Astrocyte (in vitro differentiated cells and primary cell): Measurements from ENCODE around the gene TTPAL. TPM values are rescaled to one million over a fixed set of nuclear protein-coding genes. Genes with fewer than 3 reads are reported as not detected.

Experiments
- DNase-seq: peaks from one replicate; pipeline ENCODE4 v3.0.0-alpha.2; 2010; ENCODE audit warnings: low read depth
- FAIRE-seq: peaks from 2 replicates; lab custom pipeline; 2011; peaks lifted over from hg19 to GRCh38; lab: Jason Lieb, UNC
- H2AFZ ChIP-seq: 2 replicates; pipeline ENCODE4 v1.6.0; 2012; ENCODE audit warnings: low read depth, low read length, inconsistent platforms
- H3K27ac ChIP-seq: 2 replicates; pipeline ENCODE4 v1.5.1; 2011; ENCODE audit warnings: low read depth, low read length, inconsistent platforms
- H3K27me3 ChIP-seq: 2 replicates; pipeline ENCODE4 v1.6.0; 2011; ENCODE audit warnings: low read length, inconsistent platforms; ENCODE audit not compliant: insufficient read depth
- H3K36me3 ChIP-seq: 2 replicates; pipeline ENCODE4 v1.5.1; 2011; ENCODE audit warnings: low read length, inconsistent platforms; ENCODE audit not compliant: insufficient read depth
- H3K4me1 ChIP-seq: 2 replicates; pipeline ENCODE4 v1.5.1; 2011; ENCODE audit warnings: low read length, inconsistent platforms; ENCODE audit not compliant: insufficient read depth
- H3K4me2 ChIP-seq: 2 replicates; pipeline ENCODE4 v1.6.0; 2012; ENCODE audit warnings: low read length, inconsistent platforms
- H3K4me3 ChIP-seq: 2 replicates; pipeline ENCODE4 v1.5.1; 2011; ENCODE audit warnings: low read depth, mild to moderate bottlenecking, low read length, inconsistent platforms; ENCODE audit not compliant: insufficient read depth
- H3K79me2 ChIP-seq: 2 replicates; pipeline ENCODE4 v1.6.0; 2012; ENCODE audit warnings: mild to moderate bottlenecking, low read length, inconsistent platforms; ENCODE audit not compliant: insufficient read depth
- H3K9ac ChIP-seq: 2 replicates; pipeline ENCODE4 v1.6.0; 2012; ENCODE audit warnings: mild to moderate bottlenecking, low read length, inconsistent platforms
- H3K9me3 ChIP-seq: 2 replicates; pipeline ENCODE4 v1.5.1; 2012; ENCODE audit warnings: low read depth, mild to moderate bottlenecking, low read length, inconsistent platforms; ENCODE audit not compliant: insufficient read depth
- H4K20me1 ChIP-seq: 2 replicates; pipeline ENCODE4 v1.6.0; 2012; ENCODE audit warnings: low read length, inconsistent platforms; ENCODE audit not compliant: insufficient read depth
- H3K27ac Mint-ChIP-seq: one replicate; pipeline ENCODE4 v1.8.0; 2021; ENCODE audit warnings: mild to moderate bottlenecking, mixed read lengths; ENCODE audit not compliant: unreplicated experiment
- H3K27me3 Mint-ChIP-seq: one replicate; pipeline ENCODE4 v1.8.0; 2021; ENCODE audit warnings: low read depth, mixed read lengths; ENCODE audit not compliant: unreplicated experiment
- H3K36me3 Mint-ChIP-seq: one replicate; pipeline ENCODE4 v1.8.0; 2021; ENCODE audit warnings: low read depth, mixed read lengths; ENCODE audit not compliant: unreplicated experiment
- H3K4me1 Mint-ChIP-seq: one replicate; pipeline ENCODE4 v1.8.0; 2021; ENCODE audit warnings: low read depth, mixed read lengths; ENCODE audit not compliant: unreplicated experiment
- H3K4me3 Mint-ChIP-seq: one replicate; pipeline ENCODE4 v1.8.0; 2021; ENCODE audit warnings: mild to moderate bottlenecking, moderate library complexity, mixed read lengths; ENCODE audit not compliant: unreplicated experiment
- H3K9me3 Mint-ChIP-seq: one replicate; pipeline ENCODE4 v1.8.0; 2021; ENCODE audit warnings: mild to moderate bottlenecking, mixed read lengths; ENCODE audit not compliant: unreplicated experiment
- EZH2 ChIP-seq: IDR thresholded peaks from 2 replicates; pipeline ENCODE4 v1.6.1; 2012; ENCODE audit warnings: mild to moderate bottlenecking, low read length, inconsistent platforms; ENCODE audit not compliant: insufficient read depth
- total RNA-seq: library from RNA; stranded (reverse); gene quantifications from 2 replicates; pipeline ENCODE4 v1.2.1, GENCODE V29; 2021
- TF ChIP-seq, protein P1 (sequence below): IDR thresholded peaks from 2 replicates; pipeline ENCODE4 v1.5.1; 2011; ENCODE audit warnings: low read depth, mild to moderate bottlenecking, inconsistent platforms, low read length, moderate library complexity; ENCODE audit not compliant: insufficient read depth

The TTPAL gene
- total RNA-seq, 1 donor from 2014 or later, result 23.3 TPM

DNA sequence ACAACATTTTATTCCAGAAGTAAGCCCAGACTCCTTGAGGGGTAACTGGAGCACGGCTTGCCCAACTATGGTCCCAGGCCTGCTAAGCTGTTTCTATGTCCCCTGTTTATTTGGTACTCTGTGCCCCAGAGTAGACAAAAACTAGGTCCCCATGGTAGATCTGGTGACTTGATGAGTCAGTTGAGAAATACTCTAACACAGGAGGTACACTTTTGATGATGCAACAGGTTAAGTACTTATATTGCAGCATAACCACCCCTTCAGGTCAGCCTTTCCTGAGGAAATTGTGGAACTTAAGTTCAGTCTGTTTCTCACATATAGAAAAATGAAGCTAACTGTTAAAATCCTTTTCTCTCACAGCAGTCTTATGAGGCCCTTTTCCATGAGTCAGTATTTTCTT is 19.6 kb downstream of the TTPAL start:
- Histone ChIP-seq H3K4me1 (peaks cover 50% of the 10 kb centered on the region), H3K4me3 (no peak overlapping the region), H3K27ac (peak overlapping the region; percentile 98), H3K9ac (peak overlapping the region; percentile 77), H2AFZ (no peak overlapping the region), H3K4me2 (peak overlapping the region; percentile 45), H4K20me1 (no peaks in the 10 kb centered on the region), H3K36me3 (peaks cover 11% of the 10 kb centered on the region), H3K27me3 (no peaks in the 10 kb centered on the region), H3K79me2 (no peaks in the 10 kb centered on the region), H3K9me3 (no peaks in the 10 kb centered on the region)
- H3K27me3 Mint-ChIP-seq, result no peaks in the 10 kb centered on the region
- peak overlapping the region; percentile 97 for H3K27ac Mint-ChIP-seq
- no peak for TF ChIP-seq EZH2
- TF ChIP-seq, protein P1, sequence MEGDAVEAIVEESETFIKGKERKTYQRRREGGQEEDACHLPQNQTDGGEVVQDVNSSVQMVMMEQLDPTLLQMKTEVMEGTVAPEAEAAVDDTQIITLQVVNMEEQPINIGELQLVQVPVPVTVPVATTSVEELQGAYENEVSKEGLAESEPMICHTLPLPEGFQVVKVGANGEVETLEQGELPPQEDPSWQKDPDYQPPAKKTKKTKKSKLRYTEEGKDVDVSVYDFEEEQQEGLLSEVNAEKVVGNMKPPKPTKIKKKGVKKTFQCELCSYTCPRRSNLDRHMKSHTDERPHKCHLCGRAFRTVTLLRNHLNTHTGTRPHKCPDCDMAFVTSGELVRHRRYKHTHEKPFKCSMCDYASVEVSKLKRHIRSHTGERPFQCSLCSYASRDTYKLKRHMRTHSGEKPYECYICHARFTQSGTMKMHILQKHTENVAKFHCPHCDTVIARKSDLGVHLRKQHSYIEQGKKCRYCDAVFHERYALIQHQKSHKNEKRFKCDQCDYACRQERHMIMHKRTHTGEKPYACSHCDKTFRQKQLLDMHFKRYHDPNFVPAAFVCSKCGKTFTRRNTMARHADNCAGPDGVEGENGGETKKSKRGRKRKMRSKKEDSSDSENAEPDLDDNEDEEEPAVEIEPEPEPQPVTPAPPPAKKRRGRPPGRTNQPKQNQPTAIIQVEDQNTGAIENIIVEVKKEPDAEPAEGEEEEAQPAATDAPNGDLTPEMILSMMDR, result no peak
- H3K9me3 Mint-ChIP-seq, result no peaks in the 10 kb centered on the region
- H3K36me3 Mint-ChIP-seq, result peaks cover 12% of the 10 kb centered on the region
- FAIRE-seq, result no peak
- H3K4me3 Mint-ChIP-seq, result no peak overlapping the region
- DNase-seq, result peak; percentile 72
- H3K4me1 Mint-ChIP-seq, result peaks cover 41% of the 10 kb centered on the region

DNA sequence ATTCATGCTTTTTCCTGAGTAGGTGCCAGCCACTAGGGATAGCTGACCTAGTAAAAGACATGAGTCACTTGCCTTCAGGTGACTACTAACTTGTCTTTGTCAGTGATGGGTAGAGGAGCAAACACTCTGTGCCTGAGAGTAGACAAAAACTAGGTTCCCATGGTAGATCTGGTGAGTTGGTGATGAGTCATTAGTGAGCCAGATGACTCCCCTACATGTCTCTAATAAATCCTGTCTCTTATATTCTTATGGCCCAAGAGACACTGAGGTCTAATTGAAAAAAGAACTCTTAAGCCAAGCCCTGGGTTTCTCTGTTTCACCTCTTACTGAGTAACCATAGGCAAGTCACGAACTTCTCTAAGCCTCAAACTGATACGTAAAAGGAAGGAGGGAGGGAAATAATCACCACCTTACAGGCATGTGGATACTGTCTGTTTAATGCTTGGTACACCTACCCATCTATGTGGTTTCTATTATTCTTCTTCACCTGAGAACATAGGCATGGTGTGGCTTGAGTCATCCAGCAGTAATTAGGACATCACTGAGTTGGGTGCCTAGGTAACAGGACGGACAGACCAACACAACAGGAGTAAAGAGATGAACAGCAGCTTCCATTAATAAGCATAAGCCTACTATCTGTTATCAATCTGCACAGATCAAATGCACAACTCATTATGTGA is 20.3 kb downstream of the TTPAL start:
- no peaks in the 10 kb centered on the region for H3K27me3 Mint-ChIP-seq
- Histone ChIP-seq H3K9me3 (no peaks in the 10 kb centered on the region), H3K27me3 (no peaks in the 10 kb centered on the region), H3K36me3 (peaks cover 15% of the 10 kb centered on the region), H2AFZ (no peak overlapping the region), H3K4me3 (no peak overlapping the region), H3K4me2 (peak overlapping the region; percentile 64), H3K79me2 (peaks cover 1% of the 10 kb centered on the region), H4K20me1 (peaks cover 2% of the 10 kb centered on the region), H3K27ac (peak overlapping the region; percentile 98), H3K9ac (peak overlapping the region; percentile 77), H3K4me1 (peaks cover 51% of the 10 kb centered on the region)
- FAIRE-seq (peak; percentile 26), DNase-seq (peak; percentile 98)
- peaks cover 13% of the 10 kb centered on the region for H3K36me3 Mint-ChIP-seq
- TF ChIP-seq EZH2, result no peak
- TF ChIP-seq, protein P1, result no peak
- H3K4me3 Mint-ChIP-seq, result no peak overlapping the region
- H3K27ac Mint-ChIP-seq, result peak overlapping the region; percentile 97
- H3K4me1 Mint-ChIP-seq, result peaks cover 45% of the 10 kb centered on the region
- H3K9me3 Mint-ChIP-seq, result peaks cover 2% of the 10 kb centered on the region

DNA sequence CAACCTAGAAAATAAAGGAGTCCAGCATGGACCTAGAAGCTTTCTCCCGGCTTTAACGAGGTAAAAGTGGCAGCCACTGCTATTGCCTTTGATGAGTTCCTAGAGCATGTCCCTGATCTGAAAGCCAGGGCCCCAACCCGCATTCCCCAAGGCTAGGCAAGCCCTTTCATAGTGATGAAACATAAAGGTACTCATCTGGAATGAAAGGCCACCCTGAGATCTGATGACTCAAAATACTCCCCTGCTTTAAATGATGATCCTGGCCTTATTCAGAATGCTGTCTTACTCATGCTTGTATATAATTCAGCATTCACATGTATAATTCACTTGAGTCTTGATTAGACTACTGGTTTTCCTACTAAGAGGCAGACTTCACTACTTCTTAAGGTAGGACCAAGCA is 21.3 kb downstream of the TTPAL start:
- peaks cover 9% of the 10 kb centered on the region for H3K36me3 Mint-ChIP-seq

More for the DNA sequence above, 21.3 kb downstream of the TTPAL start:
- H3K4me3 Mint-ChIP-seq, result no peak overlapping the region
- Histone ChIP-seq H3K27ac (peak overlapping the region; percentile 98), H3K4me2 (peak overlapping the region; percentile 64), H3K9ac (peak overlapping the region; percentile 77), H3K79me2 (peaks cover 3% of the 10 kb centered on the region), H3K4me3 (no peak overlapping the region), H3K9me3 (no peaks in the 10 kb centered on the region), H3K36me3 (peaks cover 23% of the 10 kb centered on the region), H4K20me1 (peaks cover 5% of the 10 kb centered on the region), H3K4me1 (peaks cover 56% of the 10 kb centered on the region), H3K27me3 (no peaks in the 10 kb centered on the region), H2AFZ (no peak overlapping the region)
- H3K9me3 Mint-ChIP-seq, result peaks cover 2% of the 10 kb centered on the region
- peaks cover 48% of the 10 kb centered on the region for H3K4me1 Mint-ChIP-seq
- DNase-seq (peak; percentile 92), FAIRE-seq (no peak)
- TF ChIP-seq EZH2, result no peak
- TF ChIP-seq, protein P1, result no peak
- H3K27ac Mint-ChIP-seq, result peak overlapping the region; percentile 97
- H3K27me3 Mint-ChIP-seq, result no peaks in the 10 kb centered on the region
